MV-4-11 (cell line): ENCODE results near the gene PTGFRN.
"Not testable (repeated sequence)": the region's sequence is repeated elsewhere in the genome, so short reads cannot be mapped to it uniquely, and the experiment has no call there.

Experiments used
- DNase-seq: peaks from one replicate; lab custom pipeline; 2025; lab: John Stamatoyannopoulos, UW

PTGFRN gene

DNA sequence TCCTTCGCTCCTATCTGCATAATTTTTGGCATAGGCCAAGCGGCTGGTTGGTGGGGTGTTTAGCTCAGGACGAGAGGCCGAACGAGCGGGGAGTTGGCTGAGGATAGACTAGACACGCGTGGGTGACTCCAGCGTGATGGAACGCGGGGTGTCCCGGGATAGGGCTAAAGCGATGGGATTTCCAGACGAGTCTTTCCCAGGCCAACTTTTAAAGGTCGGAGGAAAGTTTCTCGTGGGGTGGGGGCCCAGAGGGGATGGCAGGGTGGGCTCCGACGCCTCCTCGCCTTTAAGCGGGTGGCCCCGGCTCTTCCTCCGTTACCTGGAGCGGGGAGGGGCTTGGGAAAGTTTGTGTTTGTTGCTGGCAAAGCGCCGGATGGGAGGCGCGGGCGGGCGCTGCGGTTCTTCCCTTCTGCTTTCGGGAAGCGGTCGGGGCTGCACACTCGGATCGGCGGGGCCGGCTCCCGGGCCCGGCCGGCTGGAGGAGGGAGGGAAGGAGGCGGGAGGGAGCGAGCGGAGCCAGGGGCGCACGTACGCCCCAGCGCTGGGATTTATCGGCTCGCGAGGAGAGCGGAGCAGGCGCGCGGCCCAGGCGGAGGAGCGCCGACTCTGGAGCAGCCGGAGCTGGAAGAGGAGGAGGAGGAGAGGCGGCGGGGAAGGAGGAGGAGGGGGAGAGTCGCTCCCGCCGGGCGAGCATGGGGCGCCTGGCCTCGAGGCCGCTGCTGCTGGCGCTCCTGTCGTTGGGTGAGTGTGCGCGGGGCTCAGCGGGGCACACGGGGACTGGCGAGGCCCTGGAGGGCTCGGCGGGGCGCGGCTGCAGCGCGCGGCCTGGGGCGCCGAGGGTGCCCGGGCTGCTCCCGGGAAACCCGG, at the start of gene PTGFRN:
Gene PTGFRN, plus strand, starts transcription at position 405 of the 867 bp plus-strand sequence. Its CDS starts 288 bp downstream, at position 693.
- DNase-seq: peak; percentile 28

DNA sequence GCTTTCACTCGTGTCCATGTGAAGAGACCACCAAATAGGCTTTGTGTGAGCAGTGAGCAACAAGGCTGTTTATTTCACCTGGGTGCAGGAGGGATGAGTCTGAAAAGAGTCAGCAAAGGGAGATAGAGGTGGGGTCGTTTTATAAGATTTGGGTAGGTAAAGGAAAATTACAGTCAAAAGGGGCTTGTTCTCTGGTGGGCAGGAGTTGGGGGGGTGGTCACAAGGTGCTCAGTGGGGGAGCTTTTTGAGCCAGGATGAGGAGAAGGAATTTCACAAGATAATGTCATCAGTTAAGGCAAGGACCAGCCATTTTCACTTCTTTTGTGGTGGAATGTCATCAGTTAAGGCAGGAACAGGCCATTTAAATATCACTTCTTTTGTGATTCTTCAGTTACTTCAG, 49.5 kb upstream of the PTGFRN start:
- not testable (repeated sequence) for DNase-seq

DNA sequence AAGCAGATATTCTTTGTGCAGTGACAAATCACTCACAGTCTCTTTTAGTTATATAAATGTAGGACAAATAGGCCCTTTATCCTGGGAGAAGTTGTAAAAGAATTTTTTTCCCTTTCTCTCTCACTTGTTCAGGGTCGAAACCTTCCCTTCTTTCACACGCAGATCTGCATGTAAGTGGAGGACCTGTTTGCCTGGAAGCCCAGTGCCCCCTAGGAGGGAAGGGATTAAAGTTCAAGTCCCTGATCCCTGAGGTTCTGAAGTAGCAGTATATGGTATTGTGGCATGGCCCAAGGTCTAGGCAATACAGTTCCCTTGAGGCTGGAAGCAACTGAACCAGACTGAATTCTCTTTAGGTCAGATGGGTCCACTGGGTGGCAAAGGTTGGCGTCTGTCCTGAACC, 48.6 kb upstream of the PTGFRN start:
- DNase-seq: no peak

DNA sequence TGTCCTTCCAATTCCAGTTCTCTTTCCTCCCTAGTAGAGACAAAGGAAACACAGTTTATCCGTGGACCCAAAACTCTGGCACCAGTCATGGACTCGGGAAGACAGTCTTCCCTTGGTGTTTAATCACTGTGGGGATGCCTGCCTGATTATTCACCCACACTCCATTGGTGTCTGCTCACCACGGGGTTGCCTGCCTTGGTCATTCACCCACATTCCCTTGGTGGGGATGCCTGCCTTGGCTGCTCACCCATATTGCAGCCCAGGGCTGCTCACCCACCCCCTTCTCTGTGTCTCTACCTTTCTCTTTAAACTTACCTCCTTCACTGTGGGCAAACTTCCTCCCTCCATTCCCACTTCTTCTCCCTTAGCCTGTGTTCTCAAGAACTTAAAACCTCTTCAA, 46.7 kb upstream of the PTGFRN start:
- not testable (repeated sequence) for DNase-seq

DNA sequence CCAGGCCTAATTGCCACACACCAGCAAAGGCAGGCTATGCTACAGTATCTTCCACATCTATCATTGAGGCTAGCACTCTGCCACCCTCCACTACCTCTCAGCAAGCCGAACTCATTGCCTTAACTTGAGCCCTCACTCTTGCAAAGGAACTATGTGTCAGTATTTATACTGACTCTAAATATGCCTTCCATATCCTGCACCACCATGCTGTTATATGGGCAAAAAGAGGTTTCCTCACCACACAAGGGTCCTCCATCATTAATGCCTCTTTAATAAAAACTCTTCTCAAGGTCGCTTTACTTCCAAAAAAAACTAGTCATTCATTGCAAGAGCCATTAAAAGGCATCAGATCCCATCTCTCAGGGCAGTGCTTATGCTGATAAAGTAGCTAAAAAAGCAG, 43.2 kb upstream of the PTGFRN start:
- not testable (repeated sequence) for DNase-seq

DNA sequence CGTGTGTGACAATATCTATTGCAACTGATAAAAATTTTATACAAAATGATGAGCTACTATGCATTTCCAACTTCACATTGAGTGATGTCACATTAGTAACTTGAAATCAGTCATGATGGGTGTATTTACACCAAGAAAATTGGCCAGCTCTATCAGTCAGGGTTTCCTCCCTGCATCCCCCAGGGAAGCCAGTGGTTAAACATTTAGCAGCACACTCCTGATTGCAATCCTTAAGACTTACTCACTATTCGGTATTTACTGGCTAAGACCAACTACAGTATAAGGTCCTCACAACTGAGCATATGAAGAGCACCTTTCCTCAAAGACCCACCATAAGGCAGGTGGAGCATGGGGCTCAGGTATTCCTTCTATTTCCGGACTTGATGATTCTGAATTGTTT, 41.3 kb upstream of the PTGFRN start:
- no peak for DNase-seq

GRCh38 chr1:116869611-116870010, 40.1 kb upstream of the PTGFRN start:
- DNase-seq: no peak

DNA sequence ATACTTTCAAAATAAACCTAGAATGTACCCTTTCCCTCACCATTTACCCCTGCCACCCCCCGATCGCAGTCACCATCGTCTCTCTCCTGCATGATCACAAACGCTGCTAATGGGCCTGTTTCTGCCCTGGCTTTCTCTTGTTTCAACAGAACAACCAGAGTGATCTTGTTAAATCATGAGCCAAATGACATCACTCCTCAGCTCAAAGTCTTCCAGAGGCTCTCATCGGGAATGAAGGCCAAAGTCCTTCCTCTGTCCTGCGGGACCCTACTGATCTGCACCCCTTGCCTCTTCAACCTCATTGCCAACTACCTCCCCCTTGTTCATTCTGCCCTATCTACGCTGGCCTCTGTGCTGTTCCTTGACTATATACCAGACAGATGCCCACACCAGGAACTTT, 39.4 kb upstream of the PTGFRN start:
- no peak for DNase-seq

DNA sequence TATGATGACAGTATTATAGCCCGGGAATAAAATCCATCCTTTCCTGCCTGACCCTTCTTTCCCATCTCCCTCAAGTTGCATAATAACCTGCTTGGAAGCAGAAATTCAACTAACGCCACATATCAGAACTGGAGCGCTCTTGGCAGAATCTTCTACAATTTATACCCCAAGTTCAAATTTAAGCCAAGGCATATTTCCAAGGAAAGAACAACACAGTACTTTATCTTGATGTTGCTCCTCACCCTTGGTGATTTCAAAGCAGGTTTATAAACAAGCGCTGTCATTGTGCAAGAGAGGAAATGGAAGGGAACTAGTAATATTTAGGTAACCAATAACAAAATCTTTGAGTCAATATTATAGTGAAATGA, 38.0 kb upstream of the PTGFRN start:
- no peak for DNase-seq

GRCh38 chr1:116873680-116874271, 35.9 kb upstream of the PTGFRN start:
- no peak for DNase-seq

- peak; percentile 96 for DNase-seq
Measured at GRCh38 chr1:116874733-116875249, 34.9 kb upstream of the PTGFRN start.

GRCh38 chr1:116875391-116875790, 34.3 kb upstream of the PTGFRN start:
- DNase-seq: no peak

GRCh38 chr1:116875946-116876345, 33.8 kb upstream of the PTGFRN start:
- DNase-seq: not testable (repeated sequence)

DNA sequence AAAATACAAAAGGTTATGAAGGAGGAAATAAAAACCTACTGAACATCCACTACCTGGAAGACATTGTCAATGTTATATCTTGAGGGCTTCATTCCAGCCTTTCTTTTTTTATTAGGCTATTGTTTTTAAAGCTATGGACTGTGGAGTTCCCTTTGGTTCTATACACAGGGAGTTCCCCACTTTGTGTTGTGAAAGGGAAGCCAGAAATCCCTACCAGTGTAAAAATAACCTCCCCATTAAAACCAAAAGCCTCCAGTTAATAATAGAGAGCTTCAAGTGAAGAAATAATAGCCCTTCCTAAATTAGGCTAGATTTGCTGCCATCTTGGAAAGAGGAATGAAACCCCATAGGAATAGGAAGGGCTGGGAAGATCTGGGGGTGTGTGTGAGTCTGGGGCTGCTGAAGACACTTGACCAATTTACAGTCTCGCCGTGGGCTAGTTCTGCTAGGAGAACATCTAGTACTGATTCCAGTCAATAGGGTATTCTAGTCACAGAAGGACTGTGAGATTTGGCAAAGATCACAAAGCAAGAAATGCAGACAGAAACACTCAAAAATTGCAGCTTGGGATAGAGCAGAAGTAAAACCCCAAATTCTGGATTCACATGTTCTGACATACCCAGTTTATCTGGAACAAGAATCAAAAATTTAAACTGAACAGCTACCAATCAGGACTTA, 32.4 kb upstream of the PTGFRN start:
- no peak for DNase-seq

DNA sequence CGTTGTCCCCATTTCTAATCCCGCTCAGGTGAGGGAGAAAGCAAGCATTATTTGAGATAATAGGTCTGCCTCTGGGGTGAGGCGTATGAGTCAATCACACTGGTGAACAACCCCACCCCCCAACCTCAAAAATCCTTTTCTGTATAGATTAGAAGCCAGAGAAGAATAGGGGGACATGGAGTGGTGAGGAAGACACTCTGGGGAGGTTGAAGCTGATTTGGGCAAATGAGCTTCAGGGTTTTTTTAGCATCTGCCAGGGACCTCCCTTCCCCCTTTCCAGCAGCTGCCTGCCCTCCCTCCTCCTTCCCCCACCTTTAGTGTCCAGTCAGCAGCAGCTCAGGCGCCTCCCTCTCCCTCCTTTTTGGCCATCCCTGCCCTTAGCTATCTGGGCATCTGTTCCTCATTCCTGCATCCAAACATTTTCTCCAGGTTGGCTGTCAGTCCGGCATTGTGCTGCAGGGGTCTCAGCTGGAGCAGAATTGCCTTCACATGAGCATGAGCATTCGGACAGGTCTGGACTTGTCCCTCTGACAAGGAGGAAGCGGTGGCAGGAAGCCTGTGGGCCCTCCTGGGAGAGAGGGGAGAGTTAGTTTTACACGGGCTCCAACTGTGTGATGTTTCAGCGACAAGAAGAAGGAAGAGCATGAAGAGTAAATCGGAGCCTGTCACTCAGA, 30.8 kb upstream of the PTGFRN start:
- DNase-seq: peak; percentile 73

- no peak for DNase-seq
Measured at GRCh38 chr1:116879478-116880133, 30.1 kb upstream of the PTGFRN start.

DNA sequence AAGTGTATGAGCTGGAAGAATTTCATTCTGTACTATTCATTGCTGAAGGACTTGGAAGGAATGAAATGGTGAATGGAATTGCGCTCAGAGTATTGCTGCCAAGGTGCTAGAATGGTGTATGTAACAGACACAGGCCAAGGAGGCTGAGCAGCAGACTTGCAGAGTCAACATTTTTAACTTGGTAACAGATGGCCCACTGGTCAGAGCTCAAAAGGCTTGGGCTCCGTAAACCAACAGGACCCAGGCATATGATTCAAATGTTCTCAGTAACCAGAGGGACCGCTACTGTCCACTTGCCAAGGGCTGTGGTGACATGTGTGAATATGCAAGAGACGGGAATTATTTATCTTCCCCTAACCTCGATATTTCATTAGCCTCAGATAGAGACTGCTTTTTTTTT, 28.8 kb upstream of the PTGFRN start:
- DNase-seq: no peak

GRCh38 chr1:116881879-116882520, 27.7 kb upstream of the PTGFRN start:
- DNase-seq: peak; percentile 97

DNA sequence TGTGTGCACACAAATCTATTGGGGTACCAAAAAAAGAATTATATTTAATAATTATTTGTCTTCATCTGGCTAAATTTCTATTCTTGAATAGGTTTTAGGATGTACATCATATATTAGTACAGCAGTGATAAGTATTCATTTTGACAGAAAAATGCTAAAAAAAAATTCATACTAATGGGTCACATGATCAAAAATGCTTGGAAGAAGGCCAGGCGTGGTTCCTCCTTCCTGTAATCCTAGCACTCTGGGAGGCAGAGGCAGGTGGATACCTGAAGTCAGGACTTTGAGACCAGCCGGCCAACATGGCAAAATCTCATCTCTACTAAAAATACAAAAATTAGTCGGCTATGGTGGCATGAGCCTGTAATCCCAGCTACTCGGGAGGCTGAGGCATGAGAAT, 26.9 kb upstream of the PTGFRN start:
- DNase-seq: no peak

GRCh38 chr1:116886291-116886878, 23.3 kb upstream of the PTGFRN start:
- DNase-seq: no peak

GRCh38 chr1:116887212-116887611, 22.5 kb upstream of the PTGFRN start:
- no peak for DNase-seq
